GM18526 (cell line): ENCODE measurements around the gene CSN3.

Source experiments
- POLR2A ChIP-seq: IDR thresholded peaks from 3 replicates; pipeline ENCODE4 v1.6.1; 2011; ENCODE audit not compliant: insufficient read length; ENCODE audit errors: extremely low read depth

Gene CSN3

DNA sequence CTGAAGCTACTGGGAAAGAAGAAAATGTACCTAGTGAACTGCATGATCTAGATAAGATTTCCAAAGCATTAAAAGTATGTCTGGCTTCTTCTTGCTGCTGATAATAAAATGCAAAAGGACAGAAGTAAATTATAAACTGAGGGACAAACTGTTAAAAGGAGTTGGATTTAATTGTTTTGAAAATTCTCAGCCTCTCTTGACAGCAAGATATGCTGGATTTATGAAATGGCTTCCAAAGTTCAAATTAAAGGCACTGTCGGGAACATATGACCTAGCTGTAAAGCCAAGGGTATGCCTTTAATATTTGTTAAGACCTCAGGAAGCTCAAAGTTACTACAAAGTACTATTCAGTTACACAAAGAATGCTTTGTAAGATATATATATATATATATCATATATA lies 46.3 kb downstream of the CSN3 start:
- no peak for TF ChIP-seq POLR2A

DNA sequence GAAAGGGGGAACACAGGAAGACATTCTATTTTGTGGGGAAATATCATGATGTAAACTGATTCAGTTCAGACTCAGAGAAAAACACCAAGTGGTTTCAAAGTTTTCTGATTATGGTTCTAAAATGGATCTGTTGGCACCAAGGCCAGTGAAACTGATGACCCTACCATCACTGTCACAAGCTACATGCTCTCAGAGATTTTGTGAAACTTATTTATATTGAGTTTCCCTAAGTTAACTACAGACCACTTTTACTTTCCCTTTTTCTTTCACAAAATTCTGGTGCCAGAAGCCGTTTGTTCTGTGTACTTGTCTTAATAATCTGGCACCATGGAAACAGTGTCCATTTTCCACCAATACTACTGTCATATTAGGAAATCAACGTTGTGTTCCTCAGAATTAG lies 48.9 kb downstream of the CSN3 start:
- TF ChIP-seq POLR2A = no peak

DNA sequence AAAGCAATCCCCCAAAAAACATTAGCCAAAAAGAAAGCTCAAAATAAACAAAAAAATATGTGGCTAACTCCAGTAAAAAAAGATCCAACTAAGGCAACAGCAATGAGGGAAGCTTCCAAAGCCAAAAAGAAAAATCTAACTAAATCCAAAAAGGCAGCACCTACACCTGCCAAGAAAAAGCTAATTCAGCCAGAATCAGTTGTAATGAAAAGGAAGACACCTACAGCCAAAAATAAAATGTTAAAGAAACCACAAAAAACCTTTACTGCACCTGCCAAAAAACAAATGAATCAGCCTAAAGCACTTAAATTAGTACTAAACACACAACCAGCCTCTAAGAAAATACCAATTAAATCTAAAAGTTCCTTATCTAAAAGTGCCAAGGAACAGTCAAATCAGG lies 55.2 kb downstream of the CSN3 start:
- TF ChIP-seq POLR2A = no peak

DNA sequence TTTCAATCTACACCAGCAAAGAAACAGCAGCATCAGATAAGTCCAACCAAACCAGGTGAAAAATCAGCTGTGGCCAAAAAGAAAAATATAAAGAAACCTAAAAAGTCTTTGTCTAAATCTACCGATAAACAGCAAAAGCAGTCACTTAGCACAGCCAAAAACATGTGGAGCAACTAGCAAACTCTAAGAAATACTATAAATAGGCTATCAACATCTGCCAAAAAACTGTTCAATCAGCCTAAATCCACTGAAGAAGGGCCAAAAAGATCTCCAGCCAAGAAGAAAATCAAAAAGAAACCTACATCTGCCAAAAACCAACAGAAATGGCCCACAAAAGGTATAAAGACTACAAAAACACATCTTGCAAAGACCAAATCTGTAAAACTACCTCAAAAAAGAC lies 55.7 kb downstream of the CSN3 start:
- TF ChIP-seq POLR2A = no peak

DNA sequence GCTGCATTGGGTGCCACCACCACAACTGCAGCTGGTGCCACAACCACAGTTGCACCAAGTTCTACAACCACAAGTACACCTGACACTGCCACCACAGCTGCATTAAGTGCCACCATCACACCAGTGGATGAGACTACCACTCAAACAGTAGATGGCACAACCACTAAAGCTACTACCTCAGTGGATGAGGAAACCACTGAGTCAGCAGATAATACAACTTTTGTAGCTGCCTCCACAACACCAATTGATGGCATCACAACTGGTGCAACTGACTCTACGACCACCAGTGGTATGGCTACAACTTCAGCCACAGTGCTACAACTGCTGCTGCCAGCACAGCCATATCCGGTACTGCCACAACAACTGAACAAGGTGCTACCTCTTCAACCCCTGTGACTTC lies 57.2 kb downstream of the CSN3 start:
- no peak for TF ChIP-seq POLR2A

DNA sequence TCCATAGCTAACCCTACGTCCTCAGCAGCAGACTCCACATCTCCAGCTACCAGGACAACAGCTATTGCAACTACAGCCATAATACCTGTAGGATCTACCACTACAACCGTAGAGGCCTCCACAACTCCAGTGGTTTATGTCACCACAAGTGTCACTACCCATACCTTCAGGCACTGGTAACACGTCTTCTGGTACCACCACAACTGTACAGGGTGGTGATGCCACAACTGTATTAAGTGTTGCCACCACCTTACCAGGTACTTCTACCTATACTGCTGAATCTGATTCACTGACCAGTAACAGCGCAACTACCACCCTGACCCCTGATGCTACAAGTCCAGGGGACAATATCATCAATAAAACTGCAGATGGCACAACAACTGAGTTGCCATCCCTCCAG lies 57.8 kb downstream of the CSN3 start:
- TF ChIP-seq POLR2A = no peak
